NCI-H1930 (cell line): ENCODE measurements around the gene ANKH.

ENCODE experiments used
- DNase-seq, 2 experiments: peaks; one replicate each; lab custom pipeline; 2025; lab: John Stamatoyannopoulos, UW

Gene ANKH

GRCh38 chr5:14760548-14761002, 111.0 kb downstream of the ANKH start:
- DNase-seq: no peak

GRCh38 chr5:14759744-14760547, 111.6 kb downstream of the ANKH start:
- no peak for DNase-seq

- DNase-seq: no peak
Measured at GRCh38 chr5:14757850-14758249, 113.7 kb downstream of the ANKH start.

GRCh38 chr5:14756478-14756877, 115.1 kb downstream of the ANKH start:
- DNase-seq: no peak

- no peak for DNase-seq
Measured at GRCh38 chr5:14753947-14754346, 117.6 kb downstream of the ANKH start.

- no peak for DNase-seq
Measured at GRCh38 chr5:14753292-14753691, 118.3 kb downstream of the ANKH start.

- DNase-seq: no peak
Measured at GRCh38 chr5:14752497-14753071, 119.0 kb downstream of the ANKH start.

- no peak for DNase-seq
Measured at GRCh38 chr5:14750712-14751111, 120.9 kb downstream of the ANKH start.

GRCh38 chr5:14749579-14750101, 121.9 kb downstream of the ANKH start:
- no peak for DNase-seq

- DNase-seq: no peak
Measured at GRCh38 chr5:14748180-14748900, 123.2 kb downstream of the ANKH start.

- no peak for DNase-seq
Measured at GRCh38 chr5:14745753-14746152, 125.8 kb downstream of the ANKH start.

GRCh38 chr5:14745188-14745563, 126.4 kb downstream of the ANKH start:
- DNase-seq: no peak

GRCh38 chr5:14744296-14745187, 127.0 kb downstream of the ANKH start:
- DNase-seq: no peak

GRCh38 chr5:14743601-14744295, 127.8 kb downstream of the ANKH start:
- no peak for DNase-seq

- no peak for DNase-seq
Measured at GRCh38 chr5:14742498-14742897, 129.1 kb downstream of the ANKH start.

- DNase-seq: no peak
Measured at GRCh38 chr5:14741801-14742440, 129.7 kb downstream of the ANKH start.

- DNase-seq: no peak
Measured at GRCh38 chr5:14741131-14741530, 130.4 kb downstream of the ANKH start.

GRCh38 chr5:14739981-14740380, 131.6 kb downstream of the ANKH start:
- DNase-seq: no peak

GRCh38 chr5:14739538-14739937, 132.0 kb downstream of the ANKH start:
- DNase-seq: no peak

GRCh38 chr5:14738050-14738449, 133.5 kb downstream of the ANKH start:
- no peak for DNase-seq

- DNase-seq: no peak
Measured at GRCh38 chr5:14737291-14737690, 134.3 kb downstream of the ANKH start.
